HCT116 (cell line): ENCODE data around the gene SACM1L. TPM values are rescaled to one million over a fixed set of nuclear protein-coding genes. Genes with fewer than 3 reads are reported as not detected.

Source experiments
- ATAC-seq: fragments of 200-7000 bp; cut with Tn5 transposase; 2 replicates; pipeline ENCODE4 v1.9.1; 2020; ENCODE audit warnings: mild to moderate bottlenecking, moderate library complexity
- BruUV-seq: library from RNA; stranded (reverse); fragments of 400-500 nt; replicated peaks from 2 replicates; lab custom pipeline; 2021; lab: Mats Ljungman, UMichigan
- CTCF ChIA-PET: fragments of 300-600 bp; sonication (Branson Sonifier 250); formaldehyde crosslinking; loops from one replicate; lab custom pipeline; 2021; ENCODE audit warnings: antibody characterized with exemption; lab: Charles Lee
- POLR2A ChIA-PET: fragments of 300-600, 350-600 bp; sonication (Branson Sonifier 250); formaldehyde crosslinking; loops from one replicate; lab custom pipeline; 2021; ENCODE audit warnings: antibody characterized with exemption; lab: Charles Lee
- RAD21 ChIA-PET, 2 experiments: fragments of 300-600 bp; sonication (Branson Sonifier 250); formaldehyde crosslinking; loops; one replicate each; lab custom pipeline; 2023; ENCODE audit warnings: low total read pairs in 2 of 2; ENCODE audit not compliant: uncharacterized antibody in 2 of 2, unreplicated experiment in 2 of 2, low non-redundant PET in 1 of 2; lab: Charles Lee
- DNase-seq: peaks from one replicate; pipeline ENCODE4 v3.0.0-alpha.2; 2010; ENCODE audit warnings: low read depth, low spot score
- H2AFZ ChIP-seq: fragments of 200-600 bp; shearing (Covaris generic), sonication (generic); 2 replicates; pipeline ENCODE4 v1.6.1; 2017; ENCODE audit warnings: low read depth, mixed run types, mixed read lengths, antibody characterized with exemption, low read length; ENCODE audit not compliant: poor library complexity, severe bottlenecking
- H3K27ac ChIP-seq: 2 replicates; pipeline ENCODE4 v1.5.1; 2012; ENCODE audit warnings: low read depth, low read length
- H3K27me3 ChIP-seq: fragments of 200-600 bp; sonication (generic); 2 replicates; pipeline ENCODE4 v1.6.1; 2016; ENCODE audit warnings: mixed run types, low read length, mixed read lengths; ENCODE audit not compliant: insufficient read depth
- H3K36me3 ChIP-seq, 2 experiments: fragments of 200-500 bp in 1 of 2; fragments of 200-600 bp in 1 of 2; sonication (Bioruptor generic) in 1 of 2; sonication (generic) in 1 of 2; 2 replicates each; pipeline versions ENCODE4 v1.5.1 to v1.6.1; 2014 to 2016; ENCODE audit warnings: low read length in 2 of 2, inconsistent platforms in 1 of 2, mixed read lengths in 1 of 2, mixed run types in 1 of 2; ENCODE audit not compliant: insufficient read depth in 2 of 2, control insufficient read depth in 1 of 2
- H3K4me1 ChIP-seq, 2 experiments: fragments of 200-600 bp in 1 of 2; sonication (generic) in 1 of 2; 2 replicates each; pipeline versions ENCODE4 v1.5.1 to v1.6.1; 2012 to 2017; ENCODE audit warnings: low read length in 2 of 2, inconsistent platforms in 1 of 2, mild to moderate bottlenecking in 1 of 2, mixed read lengths in 1 of 2, mixed run types in 1 of 2, moderate library complexity in 1 of 2; ENCODE audit not compliant: insufficient read depth in 2 of 2, control insufficient read depth in 1 of 2
- H3K4me2 ChIP-seq: fragments of 200-600 bp; sonication (generic); 2 replicates; pipeline ENCODE4 v1.6.1; 2017; ENCODE audit warnings: mixed run types, low read length, mixed read lengths
- H3K4me3 ChIP-seq, 2 experiments: fragments of 200-600 bp in 1 of 2; sonication (generic) in 1 of 2; replicated peaks in 1 of 2; 2 replicates each; pipeline ENCODE4 v1.5.1; 2011 to 2016; ENCODE audit warnings: low read length in 2 of 2, control low read depth in 1 of 2, low read depth in 1 of 2, mild to moderate bottlenecking in 1 of 2, mixed read lengths in 1 of 2, mixed run types in 1 of 2
- H3K79me2 ChIP-seq: fragments of 200-600 bp; sonication (generic); 2 replicates; pipeline ENCODE4 v1.6.1; 2017; ENCODE audit warnings: mild to moderate bottlenecking, mixed run types, low read length, moderate library complexity, mixed read lengths; ENCODE audit not compliant: insufficient read depth
- H3K9ac ChIP-seq: fragments of 200-600 bp; sonication (generic); 2 replicates; pipeline ENCODE4 v1.6.1; 2016; ENCODE audit warnings: low read length, mixed read lengths
- H3K9me2 ChIP-seq: fragments of 200-600 bp; sonication (generic), shearing (Covaris generic); 2 replicates; pipeline ENCODE4 v1.6.1; 2017; ENCODE audit warnings: mixed run types, mild to moderate bottlenecking, moderate library complexity; ENCODE audit not compliant: insufficient read depth
- H3K9me3 ChIP-seq, 2 experiments: fragments of 200-500 bp in 1 of 2; fragments of 200-600 bp in 1 of 2; sonication (Bioruptor generic) in 1 of 2; sonication (generic) in 1 of 2; 2 replicates each; pipeline ENCODE4 v1.6.1; 2014 to 2017; ENCODE audit warnings: low read length in 2 of 2, mixed read lengths in 2 of 2, inconsistent platforms in 1 of 2, low read depth in 1 of 2, mild to moderate bottlenecking in 1 of 2, mixed run types in 1 of 2, moderate library complexity in 1 of 2; ENCODE audit not compliant: control insufficient read depth in 1 of 2, insufficient read depth in 1 of 2
- H4K20me1 ChIP-seq: fragments of 200-600 bp; sonication (generic), shearing (Covaris generic); 2 replicates; pipeline ENCODE4 v1.6.1; 2017; ENCODE audit warnings: mixed run types, mild to moderate bottlenecking, moderate library complexity; ENCODE audit not compliant: insufficient read depth
- CBX3 ChIP-seq: IDR thresholded peaks from 2 replicates; pipeline ENCODE4 v1.6.1; 2012; ENCODE audit warnings: low read depth
- CEBPB ChIP-seq: IDR thresholded peaks from 2 replicates; pipeline ENCODE4 v1.6.1; 2012; ENCODE audit warnings: low read depth
- EGR1 ChIP-seq: IDR thresholded peaks from 2 replicates; pipeline ENCODE4 v1.6.1; 2012; ENCODE audit warnings: low read depth
- ELF1 ChIP-seq: IDR thresholded peaks from 2 replicates; pipeline ENCODE4 v1.6.1; 2012; ENCODE audit warnings: low read depth, borderline replicate concordance
- EZH2 ChIP-seq: fragments of 200-600 bp; sonication (generic); IDR thresholded peaks from 2 replicates; pipeline ENCODE4 v1.6.1; 2017; ENCODE audit warnings: antibody characterized with exemption, mixed run types
- EZH2phosphoT487 ChIP-seq: fragments of 200-600 bp; IDR thresholded peaks from 2 replicates; pipeline ENCODE4 v1.6.1; 2018; ENCODE audit warnings: antibody characterized with exemption, borderline replicate concordance
- JUND ChIP-seq: IDR thresholded peaks from 2 replicates; pipeline ENCODE4 v1.6.1; 2012
- POLR2A ChIP-seq: IDR thresholded peaks from 2 replicates; pipeline ENCODE4 v1.7.0; 2011; ENCODE audit warnings: borderline replicate concordance; ENCODE audit not compliant: insufficient read depth, insufficient read length; ENCODE audit errors: extremely low read depth
- POLR2AphosphoS5 ChIP-seq: IDR thresholded peaks from 2 replicates; pipeline ENCODE4 v1.6.1; 2011; ENCODE audit warnings: mild to moderate bottlenecking, low read depth, low read length, moderate library complexity
- SIN3A ChIP-seq: IDR thresholded peaks from 2 replicates; pipeline ENCODE4 v1.6.1; 2012; ENCODE audit warnings: low read depth
- SP1 ChIP-seq: IDR thresholded peaks from 2 replicates; pipeline ENCODE4 v1.6.1; 2012; ENCODE audit warnings: low read depth
- SRF ChIP-seq: IDR thresholded peaks from 2 replicates; pipeline ENCODE4 v1.6.1; 2012; ENCODE audit warnings: low read depth
- TCF7L2 ChIP-seq: IDR thresholded peaks from 2 replicates; pipeline ENCODE4 v1.7.0; 2011; ENCODE audit warnings: borderline replicate concordance, inconsistent platforms; ENCODE audit not compliant: insufficient read depth, insufficient read length; ENCODE audit errors: extremely low read depth
- YY1 ChIP-seq: IDR thresholded peaks from 2 replicates; pipeline ENCODE4 v1.6.1; 2011; ENCODE audit warnings: low read length, low read depth, moderate library complexity, mild to moderate bottlenecking; ENCODE audit not compliant: insufficient replicate concordance; ENCODE audit errors: extremely low read depth
- ZNF274 ChIP-seq: fragments of 200-500 bp; sonication (Bioruptor generic); IDR thresholded peaks from 2 replicates; pipeline ENCODE4 v1.6.1; 2014; ENCODE audit warnings: mild to moderate bottlenecking, low read depth, low read length, inconsistent platforms
- intact Hi-C: fragments of 100-400 bp; cut with micrococcal nuclease; formaldehyde crosslinking; loops from 2 replicates; pipeline ENCODE4 v1.10.0; 2022
- total RNA-seq: library from RNA; stranded (reverse); gene quantifications from one replicate; pipeline ENCODE4 v1.2.1, GENCODE V29; 2021; ENCODE audit not compliant: unreplicated experiment
- TF ChIP-seq, protein P1 (sequence below): IDR thresholded peaks from 2 replicates; pipeline ENCODE4 v1.6.1; 2012
- TF ChIP-seq, protein P2 (sequence below): IDR thresholded peaks from 2 replicates; pipeline ENCODE4 v1.6.1; 2012

SACM1L gene
- total RNA-seq, 1 experiment from 2014 or later, result 27.3 TPM

DNA sequence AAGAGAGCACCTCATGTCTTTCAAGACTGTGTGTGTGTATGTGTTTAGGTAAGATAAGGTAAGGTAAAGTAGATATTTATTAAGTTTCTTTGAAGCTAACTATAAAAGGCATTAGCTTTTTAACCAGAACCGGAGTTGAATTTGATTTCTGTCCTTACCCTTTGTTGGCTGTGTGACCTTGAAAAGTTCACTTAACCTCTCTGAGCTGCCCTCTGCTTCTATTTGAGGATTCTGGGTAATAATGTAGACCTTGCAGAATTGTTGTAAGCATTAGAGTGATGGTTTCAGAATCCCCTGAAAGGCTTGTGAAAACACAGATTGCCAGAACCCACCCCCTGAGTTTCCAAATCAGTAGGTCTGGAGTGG lies 21.6 kb upstream of the SACM1L start:
- no peak overlapping the region for H2AFZ ChIP-seq
- peaks cover 10% of the 10 kb centered on the region; the same call in 1 of the 2 replicates for H3K79me2 ChIP-seq
- no peak overlapping the region for H3K9ac ChIP-seq
- no peaks in the 10 kb centered on the region for H3K9me3 ChIP-seq
- no peak overlapping the region for H3K4me2 ChIP-seq
- peaks cover 21 to 27% of the 10 kb centered on the region in 2 experiments; a peak in 3 of 4 replicates for H3K36me3 ChIP-seq
- H3K4me1 ChIP-seq, result peaks cover 8 to 17% of the 10 kb centered on the region in 2 experiments; a peak in 3 of 4 replicates
- DNase-seq (no peak), ATAC-seq (no peak)
- no peak for TF ChIP-seq TCF7L2
- no peak for TF ChIP-seq ELF1
- TF ChIP-seq EZH2phosphoT487, result no peak
- no peak for TF ChIP-seq ZNF274
- TF ChIP-seq, protein P1, sequence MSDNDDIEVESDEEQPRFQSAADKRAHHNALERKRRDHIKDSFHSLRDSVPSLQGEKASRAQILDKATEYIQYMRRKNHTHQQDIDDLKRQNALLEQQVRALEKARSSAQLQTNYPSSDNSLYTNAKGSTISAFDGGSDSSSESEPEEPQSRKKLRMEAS, result no peak
- TF ChIP-seq JUND, result no peak
- TF ChIP-seq CEBPB, result no peak
- no peak for TF ChIP-seq EZH2
- H3K4me3 ChIP-seq, result no peak overlapping the region
- H3K27ac ChIP-seq, result no peak overlapping the region; the same call in 1 of the 2 replicates
- H3K27me3 ChIP-seq, result no peaks in the 10 kb centered on the region
- CTCF ChIA-PET, result interaction anchor here (1.1 to 1.2 kb wide), 2 partner anchors 11 to 629 kb away, joined by 3 read pairs; no protein-coding TSS in a partner anchor
- BruUV-seq, result no TSS peak
- POLR2A ChIA-PET, result no interaction called here
- no peaks in the 10 kb centered on the region for H3K9me2 ChIP-seq
- H4K20me1 ChIP-seq, result peaks cover 11% of the 10 kb centered on the region; the same call in 1 of the 2 replicates
- RAD21 ChIA-PET, result no interaction called here
- intact Hi-C loops, result no loop called here

DNA sequence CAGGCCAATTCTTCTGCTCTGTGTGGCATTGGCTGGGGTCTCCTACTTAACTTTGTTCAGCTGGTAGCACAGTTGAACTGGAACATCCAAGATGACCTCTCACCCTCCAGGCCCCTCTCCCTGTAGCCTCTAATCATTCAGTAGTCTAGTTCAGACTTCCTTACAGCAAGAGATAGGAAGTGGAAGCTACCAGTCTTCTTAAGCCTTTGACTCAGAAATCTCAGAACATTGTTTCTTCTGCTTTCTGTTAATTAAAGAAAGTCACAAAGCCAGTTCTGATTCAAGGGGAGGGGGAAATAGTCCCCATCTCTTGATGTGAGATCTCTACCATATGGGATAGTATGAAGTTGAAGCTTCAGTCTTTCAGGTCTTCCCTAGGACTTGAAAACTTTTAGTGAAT lies 18.8 kb upstream of the SACM1L start:
- Histone ChIP-seq H3K9me2 (no peaks in the 10 kb centered on the region), H2AFZ (no peak overlapping the region), H3K27me3 (no peaks in the 10 kb centered on the region), H3K9me3 (no peaks in the 10 kb centered on the region), H3K4me2 (no peak overlapping the region), H3K27ac (no peak overlapping the region), H3K4me1 (peaks cover under 1 to 6% of the 10 kb centered on the region in 2 experiments; a peak in 3 of 4 replicates), H3K4me3 (no peak overlapping the region), H3K36me3 (peaks cover 21 to 39% of the 10 kb centered on the region in 2 experiments; a peak in 3 of 4 replicates)
- DNase-seq, result no peak
- POLR2A ChIA-PET, result no interaction called here
- BruUV-seq, result no TSS peak
- CTCF ChIA-PET, result interaction anchor here (2.8 kb wide), 1 partner anchor 10 kb away, joined by 13 read pairs; no protein-coding TSS in a partner anchor
- no peak for ATAC-seq
- TF ChIP-seq, protein P1, result no peak
- TF ChIP-seq SP1, result no peak
- TF ChIP-seq SIN3A, result no peak
- TF ChIP-seq EZH2phosphoT487, result no peak
- no peak for TF ChIP-seq POLR2A
- TF ChIP-seq, protein P2, sequence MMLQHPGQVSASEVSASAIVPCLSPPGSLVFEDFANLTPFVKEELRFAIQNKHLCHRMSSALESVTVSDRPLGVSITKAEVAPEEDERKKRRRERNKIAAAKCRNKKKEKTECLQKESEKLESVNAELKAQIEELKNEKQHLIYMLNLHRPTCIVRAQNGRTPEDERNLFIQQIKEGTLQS, result no peak
- TF ChIP-seq CBX3, result no peak
- TF ChIP-seq POLR2AphosphoS5, result no peak
- TF ChIP-seq YY1, result no peak
- no peak for TF ChIP-seq EGR1
- TF ChIP-seq SRF, result no peak
- no peak for TF ChIP-seq EZH2
- TF ChIP-seq CEBPB, result no peak
- no peak for TF ChIP-seq ELF1
- TF ChIP-seq, all 23 proteins: peak for 0
- Histone ChIP-seq H3K9ac (no peak overlapping the region), H3K79me2 (no peaks in the 10 kb centered on the region), H4K20me1 (no peaks in the 10 kb centered on the region)
- RAD21 ChIA-PET, result no interaction called here
- intact Hi-C loops, result no loop called here
